ENCODE measurements around the gene WDFY2.

- no peak for TF ChIP-seq CTCF (IDR thresholded peaks at IDR 0.05)
- no peak for TF ChIP-seq POLR2A (IDR thresholded peaks at IDR 0.05)
These were observed 43.2 kb upstream of the WDFY2 start for GRCh38 chr13:51541037-51541436.
